HepG2 (cell line): ENCODE results near the gene OR10V1. TPM values are rescaled to one million over a fixed set of nuclear protein-coding genes. Genes with fewer than 3 reads are reported as not detected.

ENCODE experiments used
- ARNTL ChIP-seq: sonication (generic); formaldehyde crosslinking; IDR thresholded peaks from 2 replicates; pipeline ENCODE4 v1.4.0; 2020; ENCODE audit warnings: mild to moderate bottlenecking, missing genetic modification reagents
- KDM2A ChIP-seq: sonication (generic); formaldehyde crosslinking; IDR thresholded peaks from 2 replicates; pipeline ENCODE4 v1.4.0; 2020; ENCODE audit warnings: low read depth, missing genetic modification reagents, borderline replicate concordance
- KDM3A ChIP-seq: IDR thresholded peaks from 2 replicates; pipeline ENCODE4 v1.6.1; 2018; ENCODE audit warnings: low read depth, missing compliant biosample characterization
- RAD21 ChIP-seq: fragments of 450-650 bp; formaldehyde crosslinking; IDR thresholded peaks from 2 replicates; pipeline ENCODE4 v1.5.0; 2020; ENCODE audit warnings: mild to moderate bottlenecking
- SAFB2 ChIP-seq: sonication (generic); formaldehyde crosslinking; IDR thresholded peaks from 2 replicates; pipeline ENCODE4 v1.5.1; 2020; ENCODE audit warnings: missing genetic modification reagents, low read depth, mild to moderate bottlenecking, borderline replicate concordance
- SMAD3 ChIP-seq: sonication (generic); formaldehyde crosslinking; IDR thresholded peaks from 2 replicates; pipeline ENCODE4 v1.4.0; 2020; ENCODE audit warnings: missing genetic modification reagents
- SMC3 ChIP-seq: IDR thresholded peaks from 2 replicates; pipeline ENCODE4 v1.6.1; 2011; ENCODE audit warnings: low read length, improper control_type of control experiment
- TAF1 ChIP-seq: sonication (generic); formaldehyde crosslinking; IDR thresholded peaks from 2 replicates; pipeline ENCODE4 v1.4.0; 2020; ENCODE audit warnings: missing genetic modification reagents
- THAP11 ChIP-seq: IDR thresholded peaks from 2 replicates; pipeline ENCODE4 v1.6.1; 2016; ENCODE audit warnings: missing biosample characterization, missing genetic modification reagents
- TSC22D2 ChIP-seq: sonication (generic); formaldehyde crosslinking; IDR thresholded peaks from 2 replicates; pipeline ENCODE4 v1.5.1; 2020; ENCODE audit warnings: missing genetic modification reagents, mild to moderate bottlenecking, borderline replicate concordance
- XRCC5 ChIP-seq: fragments of 200-400 bp; formaldehyde crosslinking; optimal IDR thresholded peaks from 2 replicates; pipeline ENCODE3; 2017; ENCODE audit warnings: mild to moderate bottlenecking, low read length
- ZNF230 ChIP-seq: sonication (generic); formaldehyde crosslinking; IDR thresholded peaks from 2 replicates; pipeline ENCODE4 v1.4.0; 2020; ENCODE audit warnings: mild to moderate bottlenecking, missing genetic modification reagents
- ZNF331 ChIP-seq: sonication (generic); formaldehyde crosslinking; IDR thresholded peaks from 2 replicates; pipeline ENCODE4 v1.4.0; 2020; ENCODE audit warnings: missing genetic modification reagents
- ZNF460 ChIP-seq: sonication (generic); formaldehyde crosslinking; IDR thresholded peaks from 2 replicates; pipeline ENCODE4 v1.5.1; 2020; ENCODE audit warnings: missing genetic modification reagents, mild to moderate bottlenecking, borderline replicate concordance
- polyA plus RNA-seq, 8 experiments: library from polyadenylated mRNA; depleted of rRNA in 3 of 8; stranded (reverse) in 7 of 8; unstranded in 1 of 8; fragments of >200 nt; fragmentation: Illumina TruSeq in 4 of 8; extraction: Trizol in 4 of 8; gene quantifications; 2 replicates each; pipeline versions ENCODE4 v1.2.1 to v1.2.3, GENCODE V29; 2011 to 2016; ENCODE audit warnings: low read depth in 4 of 8, missing spikeins in 1 of 8, mixed read lengths in 1 of 8; ENCODE audit not compliant: insufficient read depth in 1 of 8
- total RNA-seq, 5 experiments: library from RNA; depleted of rRNA; stranded (reverse); fragments of >200 nt; fragmentation: Illumina TruSeq; extraction: Trizol; gene quantifications; 2 replicates each; pipeline ENCODE4 v1.2.3, GENCODE V29; 2016; ENCODE audit warnings: low read depth in 1 of 5
- TF ChIP-seq, protein P1 (sequence below): sonication (generic); formaldehyde crosslinking; IDR thresholded peaks from 2 replicates; pipeline ENCODE4 v1.4.0; 2020; ENCODE audit warnings: missing genetic modification reagents
- TF ChIP-seq, protein P2 (sequence below): sonication (generic); formaldehyde crosslinking; IDR thresholded peaks from 2 replicates; pipeline ENCODE4 v1.5.0; 2020; ENCODE audit warnings: mild to moderate bottlenecking, low read depth, missing genetic modification reagents, borderline replicate concordance
- TF ChIP-seq, protein P3 (sequence below): IDR thresholded peaks from 2 replicates; pipeline ENCODE4 v1.6.1; 2012; ENCODE audit warnings: low read length, improper control_type of control experiment
- TF ChIP-seq, protein P4 (sequence below): IDR thresholded peaks from 2 replicates; pipeline ENCODE4 v1.6.1; 2018; ENCODE audit warnings: missing genetic modification reagents
- TF ChIP-seq, protein P5 (sequence below): sonication (generic); formaldehyde crosslinking; IDR thresholded peaks from 2 replicates; pipeline ENCODE4 v1.4.0; 2020; ENCODE audit warnings: missing genetic modification reagents, low read depth, mild to moderate bottlenecking, borderline replicate concordance

OR10V1 gene
- total and polyA plus RNA-seq, 2 of the 13 experiments (the other 11 are each of a cell fraction or from before 2014, with no cell fraction given) = not detected

DNA sequence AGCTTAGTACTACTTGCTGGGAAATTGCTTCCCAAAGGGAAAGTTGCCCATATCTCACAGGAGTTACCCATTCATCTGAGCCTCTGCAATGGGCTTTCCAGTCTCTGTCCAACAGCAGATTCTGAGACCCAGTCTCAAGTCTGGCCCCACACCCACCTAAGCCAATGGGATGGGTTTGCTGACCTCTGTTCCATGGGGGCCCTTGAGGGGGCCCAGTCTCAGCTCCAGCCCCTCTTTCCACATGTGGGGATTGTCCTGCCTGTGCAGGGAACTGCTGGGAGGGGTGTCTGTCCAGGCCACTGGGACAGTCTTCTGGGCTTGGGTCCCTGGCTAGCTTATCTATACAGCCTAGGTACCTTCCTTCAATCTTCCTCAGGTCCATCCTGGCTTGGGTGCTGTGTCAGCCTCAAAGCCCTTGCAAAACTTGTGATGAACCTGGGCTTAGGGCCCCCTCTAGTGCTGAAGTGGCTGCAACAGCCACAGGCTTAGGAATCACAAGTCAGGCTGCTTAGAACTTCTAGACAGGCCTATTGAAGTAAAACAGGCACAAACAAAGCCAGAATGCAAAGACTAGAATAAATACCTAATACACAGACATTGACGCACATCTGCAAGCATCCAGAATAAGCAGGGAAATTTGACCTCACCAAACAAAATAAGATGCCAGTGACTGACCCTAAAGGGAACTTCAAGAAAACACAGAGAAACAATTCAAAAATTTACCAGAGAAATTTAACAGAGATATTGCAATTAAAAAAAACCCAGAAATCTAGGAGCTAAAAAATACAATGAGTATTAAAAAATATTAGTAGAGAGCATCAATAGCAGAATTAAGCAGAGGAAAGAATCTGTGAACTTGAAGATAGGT lies 33.1 kb downstream of the OR10V1 start (continued):
- TF ChIP-seq, protein P1, sequence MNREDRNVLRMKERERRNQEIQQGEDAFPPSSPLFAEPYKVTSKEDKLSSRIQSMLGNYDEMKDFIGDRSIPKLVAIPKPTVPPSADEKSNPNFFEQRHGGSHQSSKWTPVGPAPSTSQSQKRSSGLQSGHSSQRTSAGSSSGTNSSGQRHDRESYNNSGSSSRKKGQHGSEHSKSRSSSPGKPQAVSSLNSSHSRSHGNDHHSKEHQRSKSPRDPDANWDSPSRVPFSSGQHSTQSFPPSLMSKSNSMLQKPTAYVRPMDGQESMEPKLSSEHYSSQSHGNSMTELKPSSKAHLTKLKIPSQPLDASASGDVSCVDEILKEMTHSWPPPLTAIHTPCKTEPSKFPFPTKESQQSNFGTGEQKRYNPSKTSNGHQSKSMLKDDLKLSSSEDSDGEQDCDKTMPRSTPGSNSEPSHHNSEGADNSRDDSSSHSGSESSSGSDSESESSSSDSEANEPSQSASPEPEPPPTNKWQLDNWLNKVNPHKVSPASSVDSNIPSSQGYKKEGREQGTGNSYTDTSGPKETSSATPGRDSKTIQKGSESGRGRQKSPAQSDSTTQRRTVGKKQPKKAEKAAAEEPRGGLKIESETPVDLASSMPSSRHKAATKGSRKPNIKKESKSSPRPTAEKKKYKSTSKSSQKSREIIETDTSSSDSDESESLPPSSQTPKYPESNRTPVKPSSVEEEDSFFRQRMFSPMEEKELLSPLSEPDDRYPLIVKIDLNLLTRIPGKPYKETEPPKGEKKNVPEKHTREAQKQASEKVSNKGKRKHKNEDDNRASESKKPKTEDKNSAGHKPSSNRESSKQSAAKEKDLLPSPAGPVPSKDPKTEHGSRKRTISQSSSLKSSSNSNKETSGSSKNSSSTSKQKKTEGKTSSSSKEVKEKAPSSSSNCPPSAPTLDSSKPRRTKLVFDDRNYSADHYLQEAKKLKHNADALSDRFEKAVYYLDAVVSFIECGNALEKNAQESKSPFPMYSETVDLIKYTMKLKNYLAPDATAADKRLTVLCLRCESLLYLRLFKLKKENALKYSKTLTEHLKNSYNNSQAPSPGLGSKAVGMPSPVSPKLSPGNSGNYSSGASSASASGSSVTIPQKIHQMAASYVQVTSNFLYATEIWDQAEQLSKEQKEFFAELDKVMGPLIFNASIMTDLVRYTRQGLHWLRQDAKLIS (CRISPR knock-in tag) = no peak
- TF ChIP-seq ZNF230 (CRISPR knock-in tag) (0 out of 2 replicates have a peak, but pooled peaks have one; percentile 66), RAD21 (CRISPR knock-in tag) (peak; percentile 85), TSC22D2 (CRISPR knock-in tag) (0 out of 2 replicates have a peak, but pooled peaks have one; percentile 69), SAFB2 (CRISPR knock-in tag) (no peak), XRCC5 (peak; percentile 55), ZNF331 (CRISPR knock-in tag) (0 out of 2 replicates have a peak, but pooled peaks have one; percentile 29), THAP11 (CRISPR knock-in tag) (0 out of 2 replicates have a peak, but pooled peaks have one; percentile 34), ARNTL (CRISPR knock-in tag) (no peak), ZNF460 (CRISPR knock-in tag) (no peak), KDM2A (CRISPR knock-in tag) (peak; percentile 41; the same call in 1 of the 2 replicates), KDM3A (CRISPR knock-in tag) (peak; percentile 46; the same call in 1 of the 2 replicates), TAF1 (no peak), SMC3 (peak; percentile 88), SMAD3 (0 out of 2 replicates have a peak, but pooled peaks have one; percentile 52)
- TF ChIP-seq, protein P2, sequence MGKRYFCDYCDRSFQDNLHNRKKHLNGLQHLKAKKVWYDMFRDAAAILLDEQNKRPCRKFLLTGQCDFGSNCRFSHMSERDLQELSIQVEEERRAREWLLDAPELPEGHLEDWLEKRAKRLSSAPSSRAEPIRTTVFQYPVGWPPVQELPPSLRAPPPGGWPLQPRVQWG (CRISPR knock-in tag) = no peak
- TF ChIP-seq, protein P3, sequence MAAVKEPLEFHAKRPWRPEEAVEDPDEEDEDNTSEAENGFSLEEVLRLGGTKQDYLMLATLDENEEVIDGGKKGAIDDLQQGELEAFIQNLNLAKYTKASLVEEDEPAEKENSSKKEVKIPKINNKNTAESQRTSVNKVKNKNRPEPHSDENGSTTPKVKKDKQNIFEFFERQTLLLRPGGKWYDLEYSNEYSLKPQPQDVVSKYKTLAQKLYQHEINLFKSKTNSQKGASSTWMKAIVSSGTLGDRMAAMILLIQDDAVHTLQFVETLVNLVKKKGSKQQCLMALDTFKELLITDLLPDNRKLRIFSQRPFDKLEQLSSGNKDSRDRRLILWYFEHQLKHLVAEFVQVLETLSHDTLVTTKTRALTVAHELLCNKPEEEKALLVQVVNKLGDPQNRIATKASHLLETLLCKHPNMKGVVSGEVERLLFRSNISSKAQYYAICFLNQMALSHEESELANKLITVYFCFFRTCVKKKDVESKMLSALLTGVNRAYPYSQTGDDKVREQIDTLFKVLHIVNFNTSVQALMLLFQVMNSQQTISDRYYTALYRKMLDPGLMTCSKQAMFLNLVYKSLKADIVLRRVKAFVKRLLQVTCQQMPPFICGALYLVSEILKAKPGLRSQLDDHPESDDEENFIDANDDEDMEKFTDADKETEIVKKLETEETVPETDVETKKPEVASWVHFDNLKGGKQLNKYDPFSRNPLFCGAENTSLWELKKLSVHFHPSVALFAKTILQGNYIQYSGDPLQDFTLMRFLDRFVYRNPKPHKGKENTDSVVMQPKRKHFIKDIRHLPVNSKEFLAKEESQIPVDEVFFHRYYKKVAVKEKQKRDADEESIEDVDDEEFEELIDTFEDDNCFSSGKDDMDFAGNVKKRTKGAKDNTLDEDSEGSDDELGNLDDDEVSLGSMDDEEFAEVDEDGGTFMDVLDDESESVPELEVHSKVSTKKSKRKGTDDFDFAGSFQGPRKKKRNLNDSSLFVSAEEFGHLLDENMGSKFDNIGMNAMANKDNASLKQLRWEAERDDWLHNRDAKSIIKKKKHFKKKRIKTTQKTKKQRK = no peak
- TF ChIP-seq, protein P4, sequence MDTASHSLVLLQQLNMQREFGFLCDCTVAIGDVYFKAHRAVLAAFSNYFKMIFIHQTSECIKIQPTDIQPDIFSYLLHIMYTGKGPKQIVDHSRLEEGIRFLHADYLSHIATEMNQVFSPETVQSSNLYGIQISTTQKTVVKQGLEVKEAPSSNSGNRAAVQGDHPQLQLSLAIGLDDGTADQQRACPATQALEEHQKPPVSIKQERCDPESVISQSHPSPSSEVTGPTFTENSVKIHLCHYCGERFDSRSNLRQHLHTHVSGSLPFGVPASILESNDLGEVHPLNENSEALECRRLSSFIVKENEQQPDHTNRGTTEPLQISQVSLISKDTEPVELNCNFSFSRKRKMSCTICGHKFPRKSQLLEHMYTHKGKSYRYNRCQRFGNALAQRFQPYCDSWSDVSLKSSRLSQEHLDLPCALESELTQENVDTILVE = 0 out of 2 replicates have a peak, but pooled peaks have one; percentile 42
- TF ChIP-seq, protein P5, sequence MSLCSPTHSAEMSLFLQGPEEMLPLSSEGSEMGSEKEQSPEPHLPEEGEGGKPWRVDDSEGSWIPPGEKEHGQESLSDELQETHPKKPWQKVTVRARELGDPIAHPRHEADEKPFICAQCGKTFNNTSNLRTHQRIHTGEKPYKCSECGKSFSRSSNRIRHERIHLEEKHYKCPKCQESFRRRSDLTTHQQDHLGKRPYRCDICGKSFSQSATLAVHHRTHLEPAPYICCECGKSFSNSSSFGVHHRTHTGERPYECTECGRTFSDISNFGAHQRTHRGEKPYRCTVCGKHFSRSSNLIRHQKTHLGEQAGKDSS = 0 out of 2 replicates have a peak, but pooled peaks have one; percentile 28
